ENCODE data around the gene SLC25A11.

The SLC25A11 gene

GRCh38 chr17:4895121-4895520, 44.7 kb downstream of the SLC25A11 start:
- no peak for DNase-seq (ENCODE audit: low read depth)

GRCh38 chr17:4893721-4894560, 45.9 kb downstream of the SLC25A11 start:
- DNase-seq (ENCODE audit: low read depth), result no peak

GRCh38 chr17:4893272-4893671, 46.6 kb downstream of the SLC25A11 start:
- no peak for DNase-seq (ENCODE audit: low read depth)

GRCh38 chr17:4892499-4893221, 47.2 kb downstream of the SLC25A11 start:
- DNase-seq (ENCODE audit: low read depth), result no peak

GRCh38 chr17:4891411-4892410, 48.1 kb downstream of the SLC25A11 start:
- DNase-seq (ENCODE audit: low read depth), result no peak

GRCh38 chr17:4887581-4887980, 52.3 kb downstream of the SLC25A11 start:
- DNase-seq (ENCODE audit: low read depth), result no peak

All from GM04503 (cell line).